Duodenal mucosa (tissue), 2 donors: ENCODE data around the gene BNC2.

Source experiments
- H3K27ac ChIP-seq: one replicate; pipeline ENCODE4 v1.7.0; 2013; ENCODE audit warnings: low read depth, low read length
- H3K27me3 ChIP-seq, 2 donors: one replicate each; pipeline ENCODE4 v1.7.0; 2013; ENCODE audit warnings: low read length in 2 of 2, control low read depth in 1 of 2; ENCODE audit not compliant: insufficient read depth in 2 of 2, control insufficient read depth in 1 of 2
- H3K36me3 ChIP-seq, 2 donors: one replicate each; pipeline ENCODE4 v1.7.0; 2013; ENCODE audit warnings: low read length in 2 of 2, control low read depth in 1 of 2; ENCODE audit not compliant: insufficient read depth in 2 of 2, control insufficient read depth in 1 of 2
- H3K4me1 ChIP-seq, 2 donors: one replicate each; pipeline ENCODE4 v1.7.0; 2013; ENCODE audit warnings: low read length in 2 of 2, control low read depth in 1 of 2; ENCODE audit not compliant: insufficient read depth in 2 of 2, control insufficient read depth in 1 of 2
- H3K4me3 ChIP-seq, 2 donors: one replicate each; pipeline ENCODE4 v1.7.0; 2013; ENCODE audit warnings: low read length in 2 of 2, low read depth in 1 of 2
- H3K9ac ChIP-seq, 2 donors: one replicate each; pipeline ENCODE4 v1.7.0; 2013; ENCODE audit warnings: low read length in 2 of 2, low read depth in 1 of 2
- H3K9me3 ChIP-seq, 2 donors: one replicate each; pipeline ENCODE4 v1.7.0; 2013; ENCODE audit warnings: low read length in 2 of 2, control low read depth in 1 of 2; ENCODE audit not compliant: control insufficient read depth in 1 of 2

Gene BNC2

DNA sequence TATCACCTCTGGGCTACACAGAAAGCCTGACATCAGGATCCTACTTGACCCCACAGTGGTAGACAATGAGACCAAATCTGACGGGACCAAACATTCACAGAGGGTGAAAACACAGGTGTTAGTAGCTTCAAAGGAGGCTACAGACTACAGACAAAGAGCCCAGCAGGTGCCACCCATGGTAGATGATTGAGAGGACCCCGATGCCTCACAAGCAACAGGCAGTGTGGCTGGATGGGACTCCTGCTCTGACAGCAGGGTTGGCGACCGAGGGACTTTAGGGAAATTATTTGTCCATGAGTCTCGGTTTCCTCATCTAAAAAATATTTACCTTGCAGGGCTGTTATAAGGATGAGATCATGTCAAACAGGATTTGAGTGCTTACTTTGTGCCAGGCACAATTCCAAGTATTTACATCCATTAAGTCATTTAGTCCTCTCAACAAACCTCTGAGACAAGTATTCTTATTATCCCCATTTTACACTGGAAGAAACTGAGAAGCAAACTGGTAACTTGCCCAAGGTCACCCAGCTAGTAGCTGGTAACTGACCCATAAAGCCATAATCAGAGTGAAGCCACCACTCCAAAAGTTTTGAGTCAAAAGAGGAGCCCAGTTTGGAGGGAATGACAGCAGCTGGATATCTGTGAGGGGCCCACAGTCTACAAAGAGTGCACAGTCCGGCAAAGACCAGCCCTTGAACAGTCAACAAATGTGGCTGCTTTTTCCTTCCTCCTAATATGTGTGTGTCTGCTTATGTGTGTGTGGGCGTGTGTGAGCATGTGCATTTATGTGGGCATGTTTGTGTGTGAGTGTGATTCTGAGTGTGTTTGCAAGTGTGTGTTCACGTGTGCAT, 502.0 kb downstream of the BNC2 start:
- no peak overlapping the region for H3K4me3 ChIP-seq
- no peaks in the 10 kb centered on the region for H3K4me1 ChIP-seq
- H3K9ac ChIP-seq: no peak overlapping the region
- no peak overlapping the region for H3K27ac ChIP-seq
- no peaks in the 10 kb centered on the region for H3K9me3 ChIP-seq
- H3K36me3 ChIP-seq: no peaks in the 10 kb centered on the region
- H3K27me3 ChIP-seq: no peaks in the 10 kb centered on the region

DNA sequence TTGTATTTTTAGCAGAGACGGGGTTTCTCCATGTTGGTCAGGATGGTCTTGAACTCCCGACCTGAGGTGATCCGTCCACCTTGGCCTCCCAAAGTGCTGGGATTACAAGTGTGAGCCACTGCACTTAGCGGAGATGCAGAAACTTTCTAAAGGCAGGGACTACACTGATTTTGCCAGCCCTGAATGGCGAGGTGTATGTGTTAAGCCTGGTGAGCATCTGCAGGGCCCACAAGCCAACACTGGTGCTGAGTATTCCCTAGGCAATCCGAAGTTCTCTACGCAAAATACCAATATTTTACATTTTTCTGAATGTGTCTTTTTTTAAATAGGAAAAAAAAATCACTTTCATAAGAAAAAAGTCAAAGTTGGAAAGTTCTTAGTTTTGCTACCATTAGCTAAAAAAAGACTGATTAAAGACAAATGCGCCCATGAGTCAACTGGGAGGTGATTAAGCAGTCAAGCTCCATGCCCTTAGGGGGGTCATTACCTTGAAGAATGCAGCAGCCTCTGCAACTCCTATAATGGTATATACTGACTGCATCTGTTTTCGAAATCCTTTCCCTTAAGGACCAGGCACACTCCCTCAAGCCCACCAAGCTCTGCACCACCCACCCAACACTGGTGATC, 502.8 kb downstream of the BNC2 start:
- no peak overlapping the region for H3K4me3 ChIP-seq
- no peaks in the 10 kb centered on the region for H3K4me1 ChIP-seq
- no peaks in the 10 kb centered on the region for H3K36me3 ChIP-seq
- no peaks in the 10 kb centered on the region for H3K9me3 ChIP-seq
- H3K27me3 ChIP-seq: no peaks in the 10 kb centered on the region
- H3K9ac ChIP-seq: no peak overlapping the region
- no peak overlapping the region for H3K27ac ChIP-seq

DNA sequence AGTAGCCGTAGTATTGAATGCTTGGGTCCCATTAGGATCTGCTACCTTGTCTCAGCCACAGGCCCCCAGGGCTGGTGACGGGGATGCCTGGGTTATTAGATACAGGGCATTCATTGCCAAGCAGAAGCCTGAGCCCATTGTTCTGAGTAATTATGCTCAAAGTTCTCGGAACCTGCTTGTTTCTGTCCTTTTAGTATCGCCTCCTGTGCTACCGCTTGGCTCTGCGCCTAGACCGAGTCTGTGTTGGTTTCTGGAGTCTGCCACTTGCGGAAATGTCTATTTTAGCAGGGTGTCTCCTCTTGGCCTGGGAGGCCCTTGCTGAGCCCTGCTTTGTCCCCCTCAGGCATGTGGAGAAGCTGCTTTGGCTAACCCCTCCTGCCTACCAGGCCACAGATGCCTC, 506.1 kb downstream of the BNC2 start:
- H3K4me1 ChIP-seq: no peaks in the 10 kb centered on the region
- H3K27me3 ChIP-seq: no peaks in the 10 kb centered on the region
- no peaks in the 10 kb centered on the region for H3K9me3 ChIP-seq
- H3K4me3 ChIP-seq: no peak overlapping the region
- no peaks in the 10 kb centered on the region for H3K36me3 ChIP-seq
- no peak overlapping the region for H3K27ac ChIP-seq
- H3K9ac ChIP-seq: no peak overlapping the region

DNA sequence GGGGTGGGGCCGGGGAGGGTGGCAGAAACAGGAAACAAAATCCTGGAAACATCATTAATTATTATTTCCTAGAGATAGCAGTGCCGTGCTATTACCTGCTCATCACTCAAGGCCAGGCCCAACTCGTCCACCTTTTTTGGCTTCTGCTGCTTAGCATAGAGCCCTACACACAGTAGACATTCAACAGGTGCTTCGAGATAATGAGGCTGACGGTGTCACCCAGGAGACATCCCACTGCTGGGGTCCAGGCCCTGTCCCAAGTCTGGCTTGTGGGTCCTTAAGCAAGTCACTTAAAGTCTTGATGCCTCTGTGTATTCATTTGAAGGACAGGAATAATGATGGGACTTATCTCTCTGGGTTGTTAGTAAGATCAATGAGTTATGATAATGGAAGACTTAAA, 506.6 kb downstream of the BNC2 start:
- no peaks in the 10 kb centered on the region for H3K36me3 ChIP-seq
- no peak overlapping the region for H3K9ac ChIP-seq
- no peaks in the 10 kb centered on the region for H3K27me3 ChIP-seq
- H3K4me3 ChIP-seq: no peak overlapping the region
- H3K9me3 ChIP-seq: no peaks in the 10 kb centered on the region
- H3K4me1 ChIP-seq: no peaks in the 10 kb centered on the region
- no peak overlapping the region for H3K27ac ChIP-seq

DNA sequence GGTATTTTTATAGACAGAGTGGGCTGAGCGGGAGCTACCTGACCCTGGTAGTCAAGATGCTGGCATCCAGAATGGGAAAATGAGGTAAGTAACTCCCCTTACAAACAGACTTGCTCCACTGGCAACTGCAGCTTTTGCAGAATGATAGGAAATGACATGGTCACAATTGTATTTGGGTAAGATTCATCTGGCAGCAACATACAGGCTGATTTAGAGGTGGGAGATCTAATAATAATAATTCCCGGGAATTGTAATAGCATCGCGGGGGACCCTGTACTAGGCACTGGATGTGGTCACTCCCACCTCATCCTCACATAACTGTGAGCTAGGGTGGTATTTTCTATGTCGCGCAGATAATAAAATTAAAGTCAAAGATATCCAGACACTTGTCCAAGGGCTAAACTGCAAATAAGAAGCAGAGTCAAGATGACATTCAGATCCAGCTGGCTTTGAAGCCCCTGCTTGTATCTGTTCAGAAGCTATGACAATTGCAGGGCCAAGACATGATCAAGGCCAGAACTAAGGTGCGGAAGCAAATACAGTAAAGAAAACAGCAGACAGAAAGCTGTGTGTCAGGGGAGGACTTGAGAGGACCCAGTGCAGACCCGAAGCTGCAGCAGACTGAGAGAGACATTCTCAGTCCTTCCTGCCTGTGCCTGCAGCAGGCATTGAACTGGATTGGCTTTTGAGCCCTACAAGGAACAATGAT, 507.2 kb downstream of the BNC2 start:
- no peak overlapping the region for H3K4me3 ChIP-seq
- H3K27ac ChIP-seq: no peak overlapping the region
- H3K9ac ChIP-seq: no peak overlapping the region
- no peaks in the 10 kb centered on the region for H3K36me3 ChIP-seq
- no peaks in the 10 kb centered on the region for H3K4me1 ChIP-seq
- H3K9me3 ChIP-seq: no peaks in the 10 kb centered on the region
- no peaks in the 10 kb centered on the region for H3K27me3 ChIP-seq

DNA sequence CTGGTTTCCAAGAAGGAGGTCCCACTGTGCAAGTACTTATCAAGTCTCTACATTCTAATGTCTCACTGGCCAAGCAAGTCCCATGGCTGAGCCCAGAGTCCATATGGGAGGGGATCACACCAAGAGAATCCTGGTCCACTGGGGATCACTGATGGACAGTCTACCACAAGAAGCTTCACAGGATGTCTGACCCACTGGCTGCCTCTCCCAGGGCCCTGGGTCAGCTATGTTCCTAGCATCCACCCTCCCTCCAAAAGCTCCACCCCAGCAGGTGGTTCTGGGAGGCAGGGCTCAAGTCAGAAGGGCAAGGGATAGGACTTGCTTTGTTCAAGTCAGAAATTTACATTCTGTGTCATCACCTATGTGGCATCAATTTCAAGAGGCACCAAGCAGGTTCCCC, 508.5 kb downstream of the BNC2 start:
- no peaks in the 10 kb centered on the region for H3K27me3 ChIP-seq
- H3K36me3 ChIP-seq: no peaks in the 10 kb centered on the region
- H3K9ac ChIP-seq: no peak overlapping the region
- H3K27ac ChIP-seq: no peak overlapping the region
- no peaks in the 10 kb centered on the region for H3K4me1 ChIP-seq
- H3K4me3 ChIP-seq: no peak overlapping the region
- H3K9me3 ChIP-seq: no peaks in the 10 kb centered on the region

DNA sequence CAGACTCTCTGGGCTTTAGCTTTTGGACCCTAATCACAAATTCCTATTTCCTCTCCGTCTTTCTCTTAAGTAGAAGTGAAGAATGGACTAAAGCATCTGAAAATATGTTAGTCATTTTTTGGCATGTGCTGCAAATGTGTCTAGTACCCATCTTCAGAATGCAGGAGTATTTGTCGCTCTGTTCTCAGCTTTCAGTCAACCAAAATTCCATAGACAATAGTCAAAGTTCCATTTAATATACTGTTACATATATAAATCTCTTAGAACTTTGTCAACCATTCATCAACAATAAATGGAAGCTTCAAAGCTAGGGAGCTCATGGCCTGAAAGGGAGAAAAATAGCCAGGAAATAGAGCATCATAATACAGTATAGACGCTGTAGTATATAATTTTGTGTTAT, 509.4 kb downstream of the BNC2 start:
- H3K4me1 ChIP-seq: no peaks in the 10 kb centered on the region
- H3K27ac ChIP-seq: no peak overlapping the region
- no peak overlapping the region for H3K4me3 ChIP-seq
- H3K36me3 ChIP-seq: no peaks in the 10 kb centered on the region
- H3K9ac ChIP-seq: no peak overlapping the region
- H3K9me3 ChIP-seq: no peaks in the 10 kb centered on the region
- no peaks in the 10 kb centered on the region for H3K27me3 ChIP-seq

DNA sequence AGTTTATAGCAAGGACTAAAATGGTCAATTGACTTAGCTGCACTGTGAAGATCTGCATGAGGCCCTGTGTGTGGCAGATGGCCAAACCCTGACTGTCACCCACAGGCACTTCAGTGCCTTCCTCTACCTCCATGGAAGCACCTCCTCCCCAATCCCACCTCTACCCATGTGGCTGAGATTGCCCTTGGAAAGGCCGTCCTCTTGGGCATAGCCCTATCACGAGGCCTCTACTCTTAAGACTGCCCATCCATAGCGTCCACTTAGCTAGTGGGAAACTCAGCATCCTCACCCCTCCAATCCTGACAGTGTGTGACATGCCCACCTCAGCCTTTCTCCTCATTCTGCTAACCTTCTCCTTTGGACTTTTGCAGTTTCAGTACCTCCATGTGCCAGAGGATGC, 510.2 kb downstream of the BNC2 start:
- H3K4me1 ChIP-seq: no peaks in the 10 kb centered on the region

More for the DNA sequence above, 510.2 kb downstream of the BNC2 start:
- H3K36me3 ChIP-seq: no peaks in the 10 kb centered on the region
- no peaks in the 10 kb centered on the region for H3K9me3 ChIP-seq
- H3K9ac ChIP-seq: no peak overlapping the region
- H3K27me3 ChIP-seq: no peaks in the 10 kb centered on the region
- no peak overlapping the region for H3K27ac ChIP-seq
- H3K4me3 ChIP-seq: no peak overlapping the region
